Activated CD4-positive, alpha-beta T cell treated with anti-CD3 and anti-CD28 coated beads, Interleukin-2, amount 50 U/mL, for 1 hour (primary cell): ENCODE data around the gene HMG20B.

Experiments used
- DNase-seq: peaks from one replicate; pipeline ENCODE4 v3.0.0-alpha.2; 2020

HMG20B gene

GRCh38 chr19:3608079-3608641 is 35.4 kb downstream of the HMG20B start:
- DNase-seq = no peak

DNA sequence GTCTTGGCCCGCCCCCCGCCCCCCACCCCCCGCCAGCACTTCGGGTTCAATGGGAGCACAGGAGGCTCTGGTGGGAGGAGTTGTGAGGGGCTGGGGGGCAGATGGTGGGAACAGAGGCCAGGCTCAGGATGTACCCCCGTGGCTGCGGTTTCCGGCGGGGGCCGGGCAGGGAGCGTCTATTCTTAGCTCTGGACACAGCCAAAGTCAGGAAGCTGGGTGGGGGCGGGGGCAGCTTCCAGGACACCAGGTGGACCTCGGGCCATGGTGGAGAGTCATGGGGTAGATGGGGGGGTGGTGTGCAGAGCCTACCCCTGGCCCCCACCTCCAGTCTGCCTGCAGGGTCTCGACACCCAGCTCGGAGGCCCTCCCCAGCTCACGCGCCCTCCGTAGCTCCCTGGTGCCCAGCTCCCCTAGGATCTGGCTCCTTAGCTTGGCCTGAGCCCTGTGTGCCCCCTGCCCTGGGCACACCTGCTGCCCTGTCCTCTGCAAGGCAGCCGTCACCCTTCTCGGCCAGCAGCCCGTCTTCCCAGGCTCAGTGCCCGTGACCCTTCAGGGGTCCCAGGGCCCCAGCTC is 36.1 kb downstream of the HMG20B start:
- no peak for DNase-seq

DNA sequence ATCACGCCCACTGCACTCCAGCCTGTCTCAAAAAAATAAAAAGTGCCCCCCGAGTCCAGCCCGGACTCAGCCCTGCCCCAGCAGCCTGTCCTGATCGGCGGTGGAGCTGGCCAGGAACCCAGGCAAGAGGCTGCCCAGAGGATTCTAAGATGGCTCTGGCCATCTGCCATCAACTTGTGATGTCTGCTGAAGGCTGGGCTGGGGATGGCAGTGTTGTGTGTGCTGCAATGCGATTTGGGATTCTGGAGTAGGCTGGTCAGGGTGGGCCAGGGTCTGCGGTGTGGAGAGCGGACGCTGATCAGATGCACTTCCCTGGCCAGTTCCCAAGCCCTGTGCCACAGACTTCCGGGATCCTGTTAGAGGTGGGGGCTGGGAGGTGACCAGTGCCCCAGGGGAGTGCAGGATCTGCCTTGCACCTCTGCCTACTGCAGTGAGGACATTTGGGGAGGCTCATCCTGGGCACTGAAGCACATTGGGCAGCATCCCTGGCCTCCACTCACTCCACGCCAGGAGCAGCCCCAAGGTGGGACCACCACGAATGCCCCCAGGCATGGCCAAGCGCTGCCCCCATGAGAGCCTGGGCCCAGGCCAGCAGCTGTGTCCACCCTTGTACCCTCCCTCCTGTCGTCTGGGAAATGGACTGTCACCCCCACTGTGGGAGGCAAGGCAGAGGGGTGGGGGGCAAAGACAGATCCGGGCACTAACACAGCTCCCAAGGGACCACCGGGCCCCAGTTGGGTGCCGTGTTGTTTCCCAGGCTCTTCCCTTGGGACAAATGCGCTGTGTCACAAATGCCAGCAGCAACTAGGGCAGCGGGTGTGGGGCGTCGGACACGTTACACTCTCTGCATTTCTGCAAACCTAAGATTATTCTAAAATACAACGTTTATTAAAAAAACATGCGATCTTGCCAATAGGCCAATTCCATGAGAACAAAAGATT is 37.3 kb downstream of the HMG20B start:
- no peak for DNase-seq

- DNase-seq = no peak
Measured at GRCh38 chr19:3610745-3611717, 38.3 kb downstream of the HMG20B start.

DNA sequence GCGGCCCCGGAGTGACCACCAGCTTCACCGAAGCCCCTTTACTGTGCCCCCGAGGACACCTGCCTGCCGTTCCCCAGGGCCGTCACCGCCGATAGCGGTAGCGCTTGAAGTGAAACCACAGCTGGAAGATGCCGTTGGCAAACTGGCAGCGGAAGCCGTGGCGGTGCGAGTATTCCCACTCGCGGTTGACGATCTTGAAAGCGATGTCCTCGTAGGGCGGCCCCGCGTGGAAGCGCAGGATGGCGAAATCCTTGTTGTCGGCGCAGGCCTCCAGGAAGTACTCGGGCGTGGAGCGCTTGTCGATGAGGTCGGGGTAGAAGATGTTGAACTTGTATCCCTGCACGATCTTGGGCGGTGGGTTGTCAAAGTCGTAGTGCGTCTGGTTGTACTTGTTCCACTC is 39.1 kb downstream of the HMG20B start:
- DNase-seq = no peak

GRCh38 chr19:3612330-3612729 is 39.6 kb downstream of the HMG20B start:
- DNase-seq = no peak

GRCh38 chr19:3612901-3613741 is 40.4 kb downstream of the HMG20B start:
- no peak for DNase-seq

DNA sequence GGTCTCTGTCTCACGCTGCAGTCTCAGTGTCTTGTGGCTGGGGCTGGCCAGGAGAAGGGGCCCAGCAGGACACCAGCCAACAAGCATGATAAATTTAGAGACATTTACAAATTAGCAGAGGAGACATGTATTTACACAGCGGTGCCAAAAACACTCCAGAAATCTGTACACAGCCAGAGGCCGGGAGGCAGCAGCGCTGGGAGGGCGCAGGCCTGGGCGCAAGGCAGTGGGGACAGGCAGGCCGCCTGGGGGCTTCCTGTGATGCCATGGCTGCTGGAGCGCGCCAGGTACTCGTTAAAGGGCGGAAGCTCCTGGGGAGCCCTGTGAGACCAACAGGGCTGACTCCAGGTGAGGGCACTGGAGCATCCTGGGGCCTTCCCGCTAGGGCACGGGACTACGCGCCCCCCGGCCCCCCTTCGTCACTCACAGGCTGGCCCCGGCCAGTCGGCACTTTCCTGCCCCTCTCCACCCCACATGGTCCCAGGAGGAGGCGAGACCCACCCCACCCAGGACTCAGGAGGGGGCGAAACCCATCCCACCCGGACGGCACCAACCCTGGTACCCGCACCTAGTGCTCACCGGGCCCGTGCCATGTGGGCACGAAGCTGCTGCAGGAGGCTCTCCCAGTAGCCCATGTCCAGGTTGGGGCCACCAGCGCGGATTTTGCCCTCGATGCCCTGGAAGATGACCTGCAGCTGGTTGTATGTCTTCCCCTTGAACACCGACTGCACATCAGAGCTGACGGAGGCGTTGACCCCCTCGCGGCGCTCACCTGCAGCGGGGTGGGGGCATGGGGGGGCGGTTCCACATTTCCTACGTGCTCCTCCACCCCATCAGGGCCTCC is 41.3 kb downstream of the HMG20B start:
- no peak for DNase-seq

GRCh38 chr19:3614858-3615505 is 42.2 kb downstream of the HMG20B start:
- no peak for DNase-seq

DNA sequence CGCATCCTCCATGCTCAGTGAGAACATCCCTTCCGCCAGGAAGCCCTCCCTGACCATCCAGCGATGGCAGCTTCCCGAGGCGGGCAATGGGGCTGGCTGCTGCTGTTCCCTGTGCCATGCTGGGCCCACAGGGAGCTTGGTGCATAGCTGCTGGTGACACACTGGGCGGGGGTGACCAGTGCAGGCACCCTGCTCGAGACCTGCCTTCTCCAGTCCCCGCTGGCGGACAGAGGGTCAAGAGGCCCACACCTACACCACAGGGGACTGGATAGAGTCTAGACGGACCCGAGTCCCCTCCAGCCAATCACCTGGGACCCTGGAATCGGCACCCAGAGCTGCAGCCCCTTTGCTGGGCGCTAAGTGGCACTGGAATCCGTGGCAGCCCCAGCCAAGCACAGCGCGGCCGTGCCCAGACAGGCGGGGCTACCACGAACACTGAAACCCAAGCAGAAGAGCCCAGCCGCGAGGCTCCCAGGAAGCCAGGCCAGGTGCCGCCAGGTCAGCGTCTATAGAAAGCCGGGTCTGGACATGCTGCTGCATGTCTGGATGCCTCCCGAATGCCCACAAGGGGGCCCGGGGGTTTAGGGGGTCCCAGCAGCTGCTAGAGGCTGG is 42.9 kb downstream of the HMG20B start:
- DNase-seq = no peak

- DNase-seq = no peak
Measured at GRCh38 chr19:3617463-3617862, 44.7 kb downstream of the HMG20B start.

DNA sequence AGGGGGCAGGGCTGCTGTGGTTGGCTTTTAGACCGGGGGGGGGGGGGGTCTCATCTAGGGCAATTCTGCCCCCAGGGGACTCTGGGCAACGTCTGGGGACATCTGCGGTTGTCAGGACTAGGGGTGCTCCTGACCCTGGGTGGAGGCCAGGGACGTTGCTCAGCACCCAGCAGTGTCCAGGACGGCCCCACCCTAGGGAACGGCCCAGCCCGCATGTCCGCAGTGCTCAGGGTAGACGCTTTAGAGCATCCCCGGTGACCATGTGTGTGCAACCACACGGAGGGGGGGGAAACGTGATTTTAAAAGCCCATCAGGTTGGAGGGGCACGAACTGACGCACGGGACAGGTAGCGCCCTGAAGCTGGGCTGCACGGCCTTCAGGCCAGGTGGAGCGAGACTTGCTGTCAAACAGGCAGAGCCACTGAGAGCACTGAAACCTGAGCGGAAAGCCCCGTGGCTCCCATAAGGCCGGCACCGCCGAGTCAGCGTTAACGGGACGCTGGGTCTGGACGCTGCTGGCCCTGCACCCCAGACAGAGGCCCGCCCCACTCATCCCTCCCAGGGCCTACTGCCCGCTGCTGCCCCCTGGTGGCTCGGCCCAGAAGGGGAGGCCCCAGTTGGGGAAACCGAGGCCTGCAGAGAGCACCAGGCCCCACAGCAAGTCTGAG is 45.5 kb downstream of the HMG20B start:
- DNase-seq = peak; percentile 52

DNA sequence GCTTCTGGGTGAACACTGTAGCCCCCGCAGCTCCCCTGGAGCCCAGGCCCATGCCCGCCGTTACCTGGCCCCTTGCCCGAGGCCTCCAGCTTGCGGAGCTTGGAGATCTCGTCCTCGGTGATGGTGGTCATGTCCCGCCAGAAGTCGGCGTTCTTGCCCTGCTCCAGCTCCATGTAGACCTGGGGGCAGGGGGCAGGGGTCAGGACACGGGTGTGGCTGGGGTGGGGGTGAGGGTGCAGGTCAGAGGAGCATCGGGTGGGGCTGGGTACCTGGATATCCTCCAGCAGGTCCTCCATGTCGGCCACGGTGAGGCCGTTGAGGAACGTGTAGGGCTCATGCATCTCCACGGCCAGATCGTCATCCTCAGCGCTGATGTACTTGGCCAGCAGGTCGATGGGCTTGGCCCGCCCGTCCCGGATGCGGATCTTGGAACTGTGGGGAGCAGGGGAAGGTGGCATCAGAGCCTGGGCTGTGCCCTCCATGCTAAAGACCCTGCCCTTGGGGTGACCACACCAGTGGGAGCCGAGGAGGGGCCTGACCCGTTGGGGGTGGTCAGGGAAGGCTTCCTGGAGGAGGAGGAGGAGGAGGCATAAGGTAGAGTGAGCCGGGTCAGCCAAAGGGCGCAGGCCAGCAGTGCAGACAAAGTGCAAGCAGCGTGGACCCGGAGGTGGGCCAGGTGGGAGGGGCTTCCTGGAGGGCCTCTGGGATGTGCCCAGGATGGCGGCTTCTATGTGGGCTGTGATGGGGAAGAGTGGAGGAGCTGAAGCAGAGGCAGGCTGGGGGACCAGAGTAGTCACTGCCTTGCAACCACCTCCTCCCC is 46.3 kb downstream of the HMG20B start:
- no peak for DNase-seq

GRCh38 chr19:3619631-3620012 is 46.9 kb downstream of the HMG20B start:
- no peak for DNase-seq

DNA sequence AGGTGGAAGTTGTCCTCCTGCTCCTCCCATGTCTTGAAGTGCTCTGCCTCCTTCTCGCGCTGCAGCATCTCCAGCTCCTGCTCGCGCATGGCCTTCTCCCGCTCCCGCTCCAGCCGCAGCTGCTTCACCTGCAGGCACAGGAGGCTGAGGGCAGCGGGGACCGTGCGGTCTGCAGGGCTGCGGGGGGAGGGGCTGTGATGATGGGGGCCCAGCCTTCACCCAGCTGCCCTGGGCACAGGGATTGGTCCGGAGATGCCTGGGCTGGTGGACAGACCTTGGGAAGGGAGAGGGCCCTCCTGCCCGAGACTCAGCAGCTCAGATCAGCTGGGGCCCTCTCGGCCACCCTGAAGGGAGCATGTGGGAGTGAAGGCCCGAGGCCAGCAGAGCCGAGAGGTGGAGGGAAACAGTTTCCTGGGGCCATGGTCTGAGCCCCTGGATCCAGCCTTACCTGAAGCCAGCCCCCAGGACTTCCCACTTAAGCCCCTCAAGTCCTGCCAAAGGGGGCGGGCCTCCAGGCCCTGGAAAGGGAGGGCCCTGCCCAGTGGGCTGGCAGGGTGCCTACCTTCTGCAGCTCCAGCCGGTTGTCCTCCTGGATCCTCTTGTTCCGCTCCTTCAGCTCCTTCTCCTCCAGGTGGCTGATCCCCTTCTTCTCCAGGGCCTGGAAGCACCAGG is 47.5 kb downstream of the HMG20B start:
- DNase-seq = no peak

- DNase-seq = no peak
Measured at GRCh38 chr19:3620817-3621547, 48.2 kb downstream of the HMG20B start.

DNA sequence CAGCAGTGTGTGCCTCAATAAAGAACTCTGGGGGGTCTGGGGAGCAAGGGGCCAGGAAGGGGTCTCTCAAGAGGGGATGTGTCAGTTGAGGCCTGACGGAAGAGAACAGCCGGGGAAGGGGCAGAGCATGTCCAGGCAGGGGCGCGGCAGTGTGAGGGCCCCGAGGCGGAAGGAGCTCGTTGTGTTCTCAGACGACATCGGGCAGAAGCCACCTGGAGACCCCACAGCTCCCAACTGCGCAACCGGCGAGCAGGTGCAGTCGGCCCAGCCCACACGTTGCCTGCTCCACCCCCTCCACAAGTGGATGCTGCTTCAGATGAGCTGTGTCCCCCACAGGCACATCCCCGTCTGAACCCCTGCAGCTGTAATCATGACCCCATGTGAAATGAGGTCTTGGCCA is 48.9 kb downstream of the HMG20B start:
- DNase-seq = no peak
